NOMO-1 treated with dmso at 0.1 percent for 144 hours (cell line): ENCODE data around the gene CUX1.
"Not testable (repeated sequence)": the region's sequence is repeated elsewhere in the genome, so short reads cannot be mapped to it uniquely, and the experiment has no call there.

Experiments
- DNase-seq: peaks from one replicate; lab custom pipeline; 2025; ENCODE audit not compliant: unreplicated experiment; lab: John Stamatoyannopoulos, UW

Gene CUX1

DNA sequence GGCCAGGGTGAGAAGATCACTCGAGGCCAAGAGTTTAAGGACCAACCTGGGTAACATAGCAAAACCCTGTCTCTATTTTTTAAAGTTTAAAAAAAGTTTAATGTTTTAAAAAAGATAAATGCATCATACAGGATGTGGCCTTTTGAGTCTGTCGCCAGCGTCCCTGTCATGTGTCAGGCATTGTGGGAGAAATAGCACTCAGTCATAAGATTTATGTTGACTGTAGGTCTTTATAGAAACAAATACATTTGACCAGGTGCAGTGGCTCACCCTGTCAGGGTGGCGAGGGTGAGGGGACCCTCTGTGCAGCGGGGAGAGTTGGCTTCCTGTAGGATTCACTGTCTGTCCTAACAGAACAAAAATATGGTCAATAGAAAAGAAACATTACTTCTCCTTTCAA, 405.8 kb downstream of the CUX1 start:
- no peak for DNase-seq

DNA sequence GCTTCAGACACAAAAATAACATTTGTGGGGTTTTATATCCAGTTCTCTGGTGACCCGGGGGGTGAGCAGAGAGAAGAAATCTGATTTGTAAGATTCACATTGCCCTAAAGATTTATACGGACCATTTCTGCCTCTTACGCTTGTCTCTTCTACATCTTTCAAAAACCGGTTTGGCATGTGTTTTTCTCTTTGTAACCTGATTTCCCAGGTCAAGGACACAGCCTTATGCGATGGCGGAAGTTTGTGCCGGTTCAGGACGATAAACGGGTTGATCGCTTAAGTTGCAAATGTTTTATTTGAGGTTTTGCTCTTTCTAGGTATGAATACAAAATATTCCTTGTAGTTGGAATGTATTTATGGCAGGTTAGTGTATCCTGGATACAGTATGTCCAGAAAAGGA, 407.6 kb downstream of the CUX1 start:
- no peak for DNase-seq

DNA sequence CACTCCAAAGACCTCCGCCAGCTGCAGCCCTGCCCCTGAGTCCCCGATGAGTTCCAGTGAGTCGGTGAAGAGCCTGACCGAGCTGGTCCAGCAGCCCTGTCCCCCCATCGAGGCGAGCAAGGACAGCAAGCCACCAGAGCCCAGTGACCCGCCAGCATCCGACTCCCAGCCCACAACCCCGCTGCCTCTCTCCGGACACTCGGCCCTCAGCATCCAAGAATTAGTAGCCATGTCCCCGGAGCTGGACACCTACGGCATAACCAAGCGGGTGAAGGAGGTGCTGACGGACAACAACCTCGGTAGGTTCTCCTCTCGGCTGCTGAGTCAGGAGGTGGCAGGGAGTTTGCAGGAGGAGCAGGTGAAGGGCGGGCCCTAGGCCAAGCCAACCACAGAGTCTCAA, 409.9 kb downstream of the CUX1 start:
- no peak for DNase-seq

DNA sequence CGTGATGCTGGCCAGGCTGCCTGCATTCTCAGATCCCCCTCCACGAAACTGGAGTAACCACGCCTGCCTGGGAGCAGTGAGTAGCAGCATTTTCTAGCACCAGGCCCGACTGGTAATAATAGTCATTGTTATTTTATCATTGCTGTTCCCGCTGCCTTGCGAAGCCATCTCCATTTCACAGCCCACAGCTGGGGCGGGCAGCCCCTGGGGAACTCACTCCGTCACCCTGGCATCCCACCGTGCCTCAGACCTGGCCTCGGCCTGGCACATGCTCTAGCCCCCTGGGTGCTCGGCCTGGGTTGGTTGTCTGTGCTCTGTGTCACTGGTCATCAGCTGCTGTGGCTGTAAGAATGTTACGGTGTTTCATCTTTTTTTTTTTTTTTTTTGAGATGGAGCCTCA, 411.5 kb downstream of the CUX1 start:
- no peak for DNase-seq

GRCh38 chr7:102230162-102230561, 412.7 kb downstream of the CUX1 start:
- not testable (repeated sequence) for DNase-seq

DNA sequence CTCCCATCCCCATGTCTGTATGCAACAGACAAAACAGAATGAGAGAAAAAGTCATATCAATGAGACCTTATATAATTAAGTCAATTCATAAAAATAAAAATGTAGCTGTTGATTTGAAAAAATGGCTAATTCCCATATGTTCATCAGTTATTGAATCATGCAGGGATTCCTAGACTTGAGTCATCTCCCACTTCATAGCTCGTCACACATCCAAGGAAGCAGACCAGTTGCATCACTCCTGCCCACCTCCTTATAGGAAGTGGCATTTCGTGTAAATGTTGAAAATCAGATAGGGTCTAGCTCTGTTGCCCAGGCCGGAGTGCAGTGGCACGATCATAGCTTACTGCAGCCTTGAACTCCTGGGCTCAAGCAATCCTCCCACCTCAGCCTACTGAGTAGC, 413.2 kb downstream of the CUX1 start:
- DNase-seq, result no peak

DNA sequence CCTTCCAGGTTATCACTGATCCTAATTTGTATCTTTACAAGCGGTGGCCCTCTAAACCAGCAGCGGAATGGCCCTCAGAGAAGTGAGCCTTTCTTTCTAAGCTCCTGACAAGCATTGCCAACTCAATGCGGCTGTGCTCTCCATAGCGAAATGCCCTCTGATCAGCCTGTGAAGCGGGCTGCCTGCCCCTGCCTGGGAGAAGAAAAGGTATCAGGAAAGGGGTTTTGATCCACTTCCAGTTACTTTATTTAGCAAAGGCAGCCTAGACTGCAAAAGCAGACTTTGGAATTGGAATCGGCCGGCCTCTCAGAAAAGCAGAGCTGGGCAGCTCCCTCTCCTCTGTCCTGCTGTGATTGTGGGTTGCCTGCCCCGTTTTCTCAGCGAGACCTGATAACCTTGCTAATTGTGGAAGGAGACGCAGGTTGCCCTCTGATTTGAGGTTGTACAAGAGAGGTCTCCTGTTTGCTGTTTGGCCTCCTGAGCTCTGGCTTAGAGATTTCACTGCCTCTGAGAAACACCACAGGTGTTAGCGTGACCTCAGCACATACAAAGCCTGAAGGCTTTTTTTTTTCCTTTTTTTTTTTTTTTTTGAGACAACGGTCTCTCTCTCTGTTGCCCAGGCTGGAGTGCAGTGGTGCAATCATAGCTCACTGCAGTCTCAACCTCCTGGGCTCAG, 415.3 kb downstream of the CUX1 start:
- DNase-seq, result no peak

DNA sequence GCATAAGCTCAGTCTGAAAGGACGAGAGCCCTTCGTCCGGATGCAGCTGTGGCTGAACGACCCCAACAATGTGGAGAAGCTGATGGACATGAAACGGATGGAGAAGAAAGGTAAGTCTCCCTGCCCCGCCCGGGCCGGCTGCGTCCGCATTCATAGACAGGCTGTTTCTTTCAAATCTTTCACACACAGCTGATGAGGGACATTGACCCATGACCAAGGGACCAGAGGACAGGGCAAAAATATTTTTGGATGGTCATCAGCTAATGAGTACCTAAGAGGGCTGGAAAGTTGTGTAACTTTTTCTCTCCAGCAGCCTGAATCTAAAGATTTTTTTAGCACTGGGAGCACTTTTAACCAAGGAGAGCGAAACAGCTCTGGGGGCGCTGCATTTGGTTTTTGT, 416.7 kb downstream of the CUX1 start:
- no peak for DNase-seq

DNA sequence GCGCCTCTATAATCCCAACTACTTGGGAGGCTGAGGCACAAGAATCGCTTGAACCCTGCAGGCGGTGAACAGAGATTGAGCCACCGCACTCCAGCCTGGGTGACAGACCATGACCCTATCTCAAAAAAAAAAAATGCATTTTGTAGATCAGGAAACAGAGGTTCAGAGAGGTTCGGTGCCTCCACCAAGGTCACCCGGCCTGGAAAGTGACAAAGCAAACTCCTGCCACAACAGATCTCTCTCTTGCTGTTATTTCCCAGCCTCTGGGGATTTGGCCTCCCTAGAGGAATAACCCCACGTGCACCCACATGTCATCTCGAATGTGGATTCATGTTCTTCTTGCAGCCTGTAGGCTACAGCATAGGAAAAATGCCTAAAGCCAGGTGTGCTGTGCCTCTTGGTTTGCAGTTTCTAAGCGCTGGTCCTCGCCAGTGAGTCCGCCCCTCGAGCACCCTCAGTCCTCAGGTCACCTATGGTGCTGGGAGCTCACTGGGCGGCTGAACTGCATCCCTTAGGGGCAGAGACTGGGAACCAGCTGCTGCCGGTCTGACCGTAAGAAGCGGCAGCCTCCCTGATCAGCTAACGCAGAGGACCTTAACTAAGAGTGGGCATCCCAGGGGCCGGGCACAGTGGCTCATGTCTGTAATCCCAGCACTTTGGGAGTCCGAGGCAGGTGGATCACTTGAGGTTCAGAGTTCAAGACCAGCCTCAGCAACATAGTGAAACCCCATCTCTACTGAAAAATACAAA, 417.6 kb downstream of the CUX1 start:
- DNase-seq, result no peak

DNA sequence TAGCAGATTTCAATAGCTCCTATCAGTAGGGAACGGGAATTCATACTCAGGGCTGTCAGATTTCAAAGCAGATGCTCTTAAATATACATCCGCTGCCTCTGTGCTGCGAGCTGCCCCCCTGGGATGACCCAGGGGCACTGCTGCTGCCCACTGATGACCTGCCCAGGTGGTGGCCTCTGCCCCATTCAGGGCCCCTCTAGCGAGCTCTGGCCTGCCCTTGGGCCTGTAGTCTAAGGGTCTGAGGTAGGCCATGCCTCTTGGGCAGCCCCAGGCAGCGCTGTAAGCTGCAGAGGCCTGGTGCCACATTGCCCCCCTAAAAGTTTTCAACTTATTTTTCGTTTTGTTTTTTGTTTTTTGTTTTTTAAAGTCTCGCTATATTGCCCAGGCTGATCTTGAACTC, 418.7 kb downstream of the CUX1 start:
- no peak for DNase-seq

DNA sequence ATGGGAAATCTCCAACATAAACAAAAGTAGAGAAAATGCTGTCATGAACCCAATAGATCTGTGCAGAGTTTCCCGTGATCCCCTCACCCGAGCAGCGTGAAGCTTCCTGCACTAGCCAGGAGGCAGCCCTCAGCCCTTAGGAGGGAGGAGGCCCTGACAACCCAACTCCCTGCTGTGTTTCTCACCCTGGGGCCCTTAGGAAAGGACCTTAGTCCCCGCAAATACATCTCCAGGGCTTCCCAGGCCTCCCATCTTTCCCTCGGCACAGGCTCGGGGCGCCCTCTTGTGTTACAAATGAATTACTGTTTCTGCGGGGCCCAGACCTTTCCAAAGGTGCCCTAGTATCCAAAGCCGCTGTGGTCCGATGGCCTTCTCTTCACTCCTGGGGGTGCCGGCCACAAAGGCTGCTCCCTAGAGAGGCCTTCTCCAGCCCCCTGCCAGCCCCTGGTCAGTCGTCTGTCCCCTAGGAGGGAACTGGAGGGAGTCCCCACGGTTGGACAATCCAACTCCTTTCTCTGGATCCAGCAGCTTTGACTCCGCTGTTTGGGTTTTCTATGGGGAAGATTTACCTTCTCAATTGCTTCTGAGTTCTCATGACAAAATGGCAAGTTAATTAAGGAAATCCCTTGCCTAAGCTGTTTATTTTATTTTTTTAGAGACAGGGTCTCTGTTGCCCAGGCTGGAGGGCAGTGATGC, 419.3 kb downstream of the CUX1 start:
- DNase-seq, result peak; percentile 29

- no peak for DNase-seq
Observed at GRCh38 chr7:102239206-102239820, 421.9 kb downstream of the CUX1 start.

GRCh38 chr7:102241431-102241830, 424.0 kb downstream of the CUX1 start:
- no peak for DNase-seq

DNA sequence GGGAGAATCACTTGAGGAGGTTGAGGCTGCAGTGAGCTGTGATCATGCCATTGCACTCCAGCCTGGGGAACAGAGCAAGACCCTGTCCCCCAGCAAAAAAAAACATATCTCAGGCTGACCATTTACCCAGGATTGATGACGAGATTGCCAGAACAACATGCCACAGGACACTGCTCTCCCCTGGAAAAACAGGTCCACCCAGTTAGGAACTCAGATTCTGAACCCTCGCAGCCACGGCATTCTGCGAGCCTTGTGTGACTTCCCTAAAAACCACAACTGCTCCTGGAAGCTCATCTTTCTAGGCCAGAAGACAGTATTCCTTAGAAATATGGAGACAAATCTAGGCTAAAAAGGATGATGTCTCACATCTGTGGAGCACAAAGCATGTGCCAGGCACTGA, 427.2 kb downstream of the CUX1 start:
- DNase-seq, result no peak

DNA sequence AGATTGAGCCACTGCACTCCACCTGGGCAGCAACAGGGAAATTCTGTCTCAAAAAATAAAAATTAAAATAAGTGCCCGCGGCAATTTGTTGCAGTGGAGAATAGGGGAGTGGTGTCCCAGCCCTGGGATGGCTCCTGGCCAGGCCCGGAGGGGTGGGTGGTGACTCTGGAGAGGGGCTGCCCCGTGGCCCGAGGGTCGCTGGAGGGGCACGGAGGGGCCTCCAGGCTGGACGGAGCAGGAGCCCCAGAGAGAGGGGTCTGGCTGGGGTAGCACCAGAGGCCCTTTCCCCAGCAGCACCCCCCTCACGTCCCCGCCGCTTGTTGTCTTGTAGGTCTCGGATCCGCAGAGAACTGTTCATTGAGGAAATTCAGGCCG, 430.6 kb downstream of the CUX1 start:
- DNase-seq, result no peak

DNA sequence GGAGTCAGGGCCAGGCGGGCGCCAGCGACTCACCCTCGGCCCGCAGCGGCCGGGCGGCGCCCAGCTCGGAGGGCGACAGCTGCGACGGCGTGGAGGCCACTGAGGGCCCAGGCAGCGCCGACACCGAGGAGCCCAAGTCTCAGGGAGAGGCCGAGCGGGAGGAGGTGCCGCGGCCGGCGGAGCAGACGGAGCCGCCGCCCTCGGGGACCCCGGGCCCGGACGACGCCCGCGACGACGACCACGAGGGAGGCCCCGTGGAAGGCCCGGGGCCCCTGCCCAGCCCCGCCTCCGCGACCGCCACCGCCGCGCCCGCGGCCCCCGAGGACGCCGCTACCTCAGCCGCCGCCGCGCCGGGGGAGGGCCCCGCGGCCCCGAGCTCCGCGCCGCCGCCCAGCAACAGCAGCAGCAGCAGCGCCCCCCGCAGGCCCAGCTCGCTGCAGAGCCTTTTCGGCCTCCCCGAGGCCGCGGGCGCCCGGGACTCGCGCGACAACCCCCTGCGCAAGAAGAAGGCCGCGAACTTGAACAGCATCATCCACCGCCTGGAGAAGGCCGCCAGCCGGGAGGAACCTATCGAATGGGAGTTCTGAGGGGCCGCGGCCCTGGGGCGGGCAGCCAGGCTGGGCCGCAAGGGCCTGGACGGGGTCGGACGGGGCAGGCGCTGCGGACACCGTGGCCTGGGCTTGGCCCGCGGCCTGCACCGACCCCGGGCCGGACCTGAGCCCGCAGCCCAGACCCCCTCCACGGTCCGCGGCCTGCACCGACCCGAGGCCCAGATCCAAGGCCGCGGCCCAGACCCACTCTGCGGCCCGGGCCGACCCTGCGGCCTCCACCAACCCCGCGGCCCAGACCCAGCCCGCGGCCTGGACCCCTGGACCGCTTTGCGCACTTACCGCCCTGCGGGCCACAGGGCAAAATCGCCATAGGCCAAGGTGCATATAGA, 431.3 kb downstream of the CUX1 start:
- DNase-seq, result no peak

- DNase-seq, result no peak
Observed at GRCh38 chr7:102251531-102252365, 434.3 kb downstream of the CUX1 start.

GRCh38 chr7:102252366-102252982, 435.0 kb downstream of the CUX1 start:
- no peak for DNase-seq
